ENCODE results near the gene ENC1. TPM values are rescaled to one million over a fixed set of nuclear protein-coding genes. Genes with fewer than 3 reads are reported as not detected.

The ENC1 gene
- total and polyA plus RNA-seq, 2 of the 8 experiments (the other 6 are each of a cell fraction or from before 2014, with no cell fraction given), result 5.5 to 13.2 TPM

DNA sequence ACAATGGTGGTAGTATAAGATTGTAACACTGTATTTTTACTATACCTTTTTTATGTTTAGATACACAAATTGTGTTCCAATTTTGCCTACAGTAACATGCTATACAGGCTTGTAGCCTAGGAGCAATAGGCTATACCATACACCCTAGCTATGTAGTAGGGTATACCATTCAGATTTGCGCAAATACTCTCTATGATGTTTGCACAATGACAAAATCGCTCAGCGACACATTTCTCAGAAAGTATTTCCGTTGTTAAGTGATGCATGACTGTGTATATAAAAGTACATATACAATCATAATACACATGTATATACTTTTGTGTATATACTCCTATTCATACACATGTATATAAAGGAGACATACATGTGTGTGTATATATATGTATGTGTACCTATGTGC is 34.8 kb downstream of the ENC1 start:
- Histone ChIP-seq H3K9ac (replicated peaks in 1 of 4; ENCODE audit: extremely low read depth in 1 of 4, low read depth in 3 of 4, low read length in 3 of 4) (no peak overlapping the region), H3K56ac (replicated peaks; ENCODE audit: insufficient read length, low read depth, low read length) (no peak overlapping the region), H4K5ac (ENCODE audit: insufficient read length, low read depth, low read length) (no peak overlapping the region), H3K9me3 (ENCODE audit: insufficient read depth in 2 of 2, low read depth in 1 of 2, low read length in 1 of 2) (no peaks in the 10 kb centered on the region), H2BK20ac (ENCODE audit: low read length) (no peak overlapping the region), H3K27me3 (replicated peaks in 1 of 4; ENCODE audit: control insufficient read depth in 3 of 4, extremely low read depth in 1 of 4, insufficient read depth in 3 of 4, low read length in 3 of 4) (no peaks in the 10 kb centered on the region), H2BK5ac (ENCODE audit: low read depth, low read length) (no peak overlapping the region), H4K91ac (replicated peaks; ENCODE audit: insufficient read length, low read length) (no peak overlapping the region), H3K36me3 (ENCODE audit: control insufficient read depth in 2 of 4, insufficient read depth in 4 of 4, low read length in 3 of 4) (no peaks in the 10 kb centered on the region), H3K4me1 (replicated peaks in 1 of 4; ENCODE audit: control insufficient read depth in 3 of 4, insufficient read depth in 4 of 4, low read length in 3 of 4) (no peaks in the 10 kb centered on the region), H3K23me2 (ENCODE audit: low read depth, low read length) (no peaks in the 10 kb centered on the region), H3K79me1 (ENCODE audit: low read depth, low read length) (no peaks in the 10 kb centered on the region), H3K18ac (ENCODE audit: extremely low read depth, low read length) (no peak overlapping the region), H3K4me2 (ENCODE audit: insufficient read depth in 1 of 2, low read depth in 2 of 2, low read length in 2 of 2) (no peak overlapping the region), H2BK12ac (ENCODE audit: low read depth, low read length) (no peak overlapping the region), H2AFZ (ENCODE audit: low read length) (no peak overlapping the region), H2BK15ac (ENCODE audit: low read length) (no peak overlapping the region), H3K14ac (ENCODE audit: insufficient read length) (no peak overlapping the region), H3K79me2 (ENCODE audit: control insufficient read depth in 1 of 2, insufficient read depth in 2 of 2, low read length in 2 of 2) (no peaks in the 10 kb centered on the region), H2BK120ac (replicated peaks; ENCODE audit: low read depth, low read length) (no peak overlapping the region), H4K20me1 (replicated peaks in 1 of 2; ENCODE audit: control insufficient read depth in 1 of 2, insufficient read depth in 2 of 2, low read length in 2 of 2) (no peaks in the 10 kb centered on the region), H2AK5ac (ENCODE audit: low read depth, low read length) (no peak overlapping the region), H3K27ac (ENCODE audit: low read depth, low read length) (no peak overlapping the region), H3K23ac (ENCODE audit: insufficient read length) (no peak overlapping the region), H3K4me3 (ENCODE audit: extremely low read depth in 1 of 4, insufficient read depth in 2 of 4, low read depth in 3 of 4, low read length in 4 of 4) (no peak overlapping the region), H4K8ac (ENCODE audit: extremely low read depth, insufficient read depth, low read length) (no peak overlapping the region), H3K4ac (replicated peaks; ENCODE audit: insufficient read length, low read depth, low read length) (no peak overlapping the region)
- CTCF ChIA-PET (ENCODE audit: partially characterized antibody), result no interaction called here
- FAIRE-seq, result no peak
- POLR2A ChIA-PET (ENCODE audit: partially characterized antibody), result no interaction called here
- DNase-seq (ENCODE audit: low read depth in 1 of 2, low spot score in 2 of 2), result no peak
- 91% methylated on average over 4 of the region's 4 CpGs; no CpG with 5 or more reads in 1 of the 2 experiments for WGBS, 2 experiments (ENCODE audit: extremely low coverage in 1 of 2, insufficient coverage in 1 of 2, insufficient read length in 1 of 2, insufficient replicate concordance in 2 of 2, low coverage in 1 of 2, low lambda C conversion rate in 2 of 2, missing lambda C conversion rate in 1 of 2)
- TF ChIP-seq, protein P1, sequence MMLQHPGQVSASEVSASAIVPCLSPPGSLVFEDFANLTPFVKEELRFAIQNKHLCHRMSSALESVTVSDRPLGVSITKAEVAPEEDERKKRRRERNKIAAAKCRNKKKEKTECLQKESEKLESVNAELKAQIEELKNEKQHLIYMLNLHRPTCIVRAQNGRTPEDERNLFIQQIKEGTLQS (IDR thresholded peaks at IDR 0.05; ENCODE audit: insufficient read depth, low read depth, low read length), result no peak
- no peak for TF ChIP-seq BRCA1 (IDR thresholded peaks at IDR 0.05; ENCODE audit: low read depth, low read length)
- TF ChIP-seq HDAC6 (IDR thresholded peaks at IDR 0.05; ENCODE audit: low read depth, low read length), result no peak
- no peak for TF ChIP-seq SP4 (IDR thresholded peaks at IDR 0.05; ENCODE audit: low read length)
- TF ChIP-seq, protein P2, sequence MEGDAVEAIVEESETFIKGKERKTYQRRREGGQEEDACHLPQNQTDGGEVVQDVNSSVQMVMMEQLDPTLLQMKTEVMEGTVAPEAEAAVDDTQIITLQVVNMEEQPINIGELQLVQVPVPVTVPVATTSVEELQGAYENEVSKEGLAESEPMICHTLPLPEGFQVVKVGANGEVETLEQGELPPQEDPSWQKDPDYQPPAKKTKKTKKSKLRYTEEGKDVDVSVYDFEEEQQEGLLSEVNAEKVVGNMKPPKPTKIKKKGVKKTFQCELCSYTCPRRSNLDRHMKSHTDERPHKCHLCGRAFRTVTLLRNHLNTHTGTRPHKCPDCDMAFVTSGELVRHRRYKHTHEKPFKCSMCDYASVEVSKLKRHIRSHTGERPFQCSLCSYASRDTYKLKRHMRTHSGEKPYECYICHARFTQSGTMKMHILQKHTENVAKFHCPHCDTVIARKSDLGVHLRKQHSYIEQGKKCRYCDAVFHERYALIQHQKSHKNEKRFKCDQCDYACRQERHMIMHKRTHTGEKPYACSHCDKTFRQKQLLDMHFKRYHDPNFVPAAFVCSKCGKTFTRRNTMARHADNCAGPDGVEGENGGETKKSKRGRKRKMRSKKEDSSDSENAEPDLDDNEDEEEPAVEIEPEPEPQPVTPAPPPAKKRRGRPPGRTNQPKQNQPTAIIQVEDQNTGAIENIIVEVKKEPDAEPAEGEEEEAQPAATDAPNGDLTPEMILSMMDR (IDR thresholded peaks at IDR 0.05; ENCODE audit: control extremely low read depth in 1 of 3, insufficient read depth in 1 of 3, low read depth in 1 of 3, low read length in 3 of 3), result no peak
- no peak for TF ChIP-seq YY1 (IDR thresholded peaks at IDR 0.05; ENCODE audit: low read depth, low read length)
- no peak for TF ChIP-seq TAF1 (IDR thresholded peaks at IDR 0.05; ENCODE audit: low read depth, low read length)
- TF ChIP-seq EGR1 (IDR thresholded peaks at IDR 0.05; ENCODE audit: borderline replicate concordance, low read depth, low read length), result no peak
- TF ChIP-seq GTF2F1 (IDR thresholded peaks at IDR 0.05; ENCODE audit: borderline replicate concordance, low read depth, low read length), result no peak
- TF ChIP-seq, protein P3, sequence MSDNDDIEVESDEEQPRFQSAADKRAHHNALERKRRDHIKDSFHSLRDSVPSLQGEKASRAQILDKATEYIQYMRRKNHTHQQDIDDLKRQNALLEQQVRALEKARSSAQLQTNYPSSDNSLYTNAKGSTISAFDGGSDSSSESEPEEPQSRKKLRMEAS (IDR thresholded peaks at IDR 0.05), result no peak
- no peak for TF ChIP-seq POLR2AphosphoS5 (IDR thresholded peaks at IDR 0.05; ENCODE audit: low read depth, low read length)
- TF ChIP-seq SRF (IDR thresholded peaks at IDR 0.05; ENCODE audit: low read depth, low read length), result no peak
- no peak for TF ChIP-seq POLR2A (IDR thresholded peaks at IDR 0.05; ENCODE audit: control extremely low read depth in 1 of 2, low read depth in 2 of 2, low read length in 2 of 2)
